HEK293T (cell line): ENCODE data around the gene FBXW7.

Experiments used
- BHLHE40 ChIP-seq: fragments of 450-650 bp; IDR thresholded peaks from 2 replicates; pipeline ENCODE4 v1.6.1; 2016; ENCODE audit warnings: mild to moderate bottlenecking, moderate library complexity, borderline replicate concordance
- CTBP1 ChIP-seq: fragments of 450-650 bp; IDR thresholded peaks from 2 replicates; pipeline ENCODE4 v1.6.1; 2016; ENCODE audit warnings: borderline replicate concordance
- FOXA1 ChIP-seq: fragments of 450-650 bp; IDR thresholded peaks from 2 replicates; pipeline ENCODE4 v1.6.1; 2016; ENCODE audit warnings: mild to moderate bottlenecking
- FOXK2 ChIP-seq: fragments of 450-650 bp; IDR thresholded peaks from 2 replicates; pipeline ENCODE4 v1.6.1; 2016; ENCODE audit warnings: mild to moderate bottlenecking
- FOXM1 ChIP-seq: fragments of 450-650 bp; IDR thresholded peaks from 2 replicates; pipeline ENCODE4 v1.6.1; 2017; ENCODE audit warnings: mild to moderate bottlenecking, borderline replicate concordance
- HDGF ChIP-seq: fragments of 450-650 bp; IDR thresholded peaks from 2 replicates; pipeline ENCODE4 v1.6.1; 2017; ENCODE audit warnings: antibody characterized with exemption, borderline replicate concordance
- LEF1 ChIP-seq: fragments of 450-650 bp; IDR thresholded peaks from 2 replicates; pipeline ENCODE4 v1.6.1; 2017; ENCODE audit warnings: mild to moderate bottlenecking, borderline replicate concordance
- NFRKB ChIP-seq: fragments of 450-650 bp; IDR thresholded peaks from 2 replicates; pipeline ENCODE4 v1.6.1; 2016; ENCODE audit warnings: mild to moderate bottlenecking, moderate library complexity
- SP1 ChIP-seq: fragments of 450-650 bp; IDR thresholded peaks from 2 replicates; pipeline ENCODE4 v1.6.1; 2017
- SUZ12 ChIP-seq: fragments of 450-650 bp; IDR thresholded peaks from 2 replicates; pipeline ENCODE4 v1.6.1; 2016; ENCODE audit warnings: mild to moderate bottlenecking
- TARDBP ChIP-seq: fragments of 450-650 bp; IDR thresholded peaks from 2 replicates; pipeline ENCODE4 v1.6.1; 2016
- ZNF384 ChIP-seq: fragments of 450-650 bp; IDR thresholded peaks from 2 replicates; pipeline ENCODE4 v1.6.1; 2016

GRCh38 chr4:152559641-152560040 lies 23.7 kb upstream of the FBXW7 start:
- TF ChIP-seq SP1 (no peak), FOXK2 (no peak), FOXA1 (no peak), HDGF (no peak), FOXM1 (no peak), LEF1 (no peak), NFRKB (no peak), CTBP1 (no peak), SUZ12 (no peak), ZNF384 (no peak), TARDBP (no peak), BHLHE40 (no peak)
